CD4-positive, alpha-beta T cell (primary cell): ENCODE results near the gene SEC31B. TPM values are rescaled to one million over a fixed set of nuclear protein-coding genes. Genes with fewer than 3 reads are reported as not detected.

Experiments used
- ATAC-seq: fragments of 200-7000 bp; cut with Tn5 transposase; one replicate; pipeline ENCODE4 v1.10.0; 2022; ENCODE audit warnings: mild to moderate bottlenecking; ENCODE audit not compliant: poor library complexity
- CTCF ChIA-PET: fragments of 350-600 bp; sonication (Branson Sonifier 250); formaldehyde crosslinking; loops from one replicate; lab custom pipeline; 2021; ENCODE audit warnings: antibody characterized with exemption, inconsistent platforms; lab: Charles Lee
- POLR2A ChIA-PET: fragments of 350-600 bp; sonication (Branson Sonifier 250); formaldehyde crosslinking; loops from one replicate; lab custom pipeline; 2021; ENCODE audit warnings: antibody characterized with exemption, inconsistent platforms; lab: Charles Lee
- DNase-seq, 14 experiments: peaks; one replicate each; pipeline ENCODE4 v3.0.0-alpha.2; 2013 to 2020; ENCODE audit warnings: mixed read lengths in 2 of 14
- H3K27ac ChIP-seq, 2 donors: one replicate each; pipeline versions ENCODE4 v1.5.1 to v1.7.0; 2013; ENCODE audit warnings: low read length in 2 of 2, low read depth in 1 of 2, mild to moderate bottlenecking in 1 of 2
- H3K27me3 ChIP-seq, 2 experiments: 1 replicate in 1 of 2; 2 replicates in 1 of 2; pipeline versions ENCODE4 v1.6.1 to v1.7.0; 2013; ENCODE audit warnings: low read length in 2 of 2, control low read depth in 1 of 2, mild to moderate bottlenecking in 1 of 2, moderate library complexity in 1 of 2; ENCODE audit not compliant: insufficient read depth in 2 of 2, control insufficient read depth in 1 of 2
- H3K36me3 ChIP-seq: one replicate; pipeline ENCODE4 v1.6.1; 2013; ENCODE audit warnings: low read length, control low read depth; ENCODE audit not compliant: insufficient read depth
- H3K4me1 ChIP-seq: one replicate; pipeline ENCODE4 v1.6.1; 2013; ENCODE audit warnings: low read length, control low read depth; ENCODE audit not compliant: insufficient read depth
- H3K4me3 ChIP-seq: one replicate; pipeline ENCODE4 v1.5.1; 2013; ENCODE audit warnings: mild to moderate bottlenecking, low read length, moderate library complexity
- H3K9me3 ChIP-seq, 2 experiments: 1 replicate in 1 of 2; 2 replicates in 1 of 2; pipeline versions ENCODE4 v1.6.1 to v1.7.0; 2013; ENCODE audit warnings: low read length in 2 of 2, mild to moderate bottlenecking in 2 of 2, control low read depth in 1 of 2, moderate library complexity in 1 of 2; ENCODE audit not compliant: control insufficient read depth in 1 of 2, insufficient read depth in 1 of 2
- H3K27ac Mint-ChIP-seq: one replicate; pipeline ENCODE4 v1.8.0; 2020; ENCODE audit warnings: mixed read lengths
- H3K27me3 Mint-ChIP-seq: one replicate; pipeline ENCODE4 v1.8.0; 2021; ENCODE audit warnings: mixed read lengths
- H3K36me3 Mint-ChIP-seq: one replicate; pipeline ENCODE4 v1.8.0; 2021; ENCODE audit warnings: low read depth, mixed read lengths
- H3K4me1 Mint-ChIP-seq: one replicate; pipeline ENCODE4 v1.8.0; 2021; ENCODE audit warnings: low read depth, mixed read lengths
- H3K4me3 Mint-ChIP-seq: one replicate; pipeline ENCODE4 v1.8.0; 2020; ENCODE audit warnings: mild to moderate bottlenecking, mixed read lengths
- H3K9me3 Mint-ChIP-seq: one replicate; pipeline ENCODE4 v1.8.0; 2020; ENCODE audit warnings: mixed read lengths
- CTCF ChIP-seq: fragments of 200-600 bp; IDR thresholded peaks from one replicate; pipeline ENCODE4 v1.8.0; 2022; ENCODE audit warnings: antibody characterized with exemption, mild to moderate bottlenecking
- intact Hi-C, 2 experiments: fragments of 100-400 bp; cut with DNase I in 1 of 2; cut with micrococcal nuclease in 1 of 2; formaldehyde crosslinking; loops; one replicate each; pipeline versions ENCODE4 v1.15.1 to v1.9.0; 2023 to 2025; cut with DNase I, micrococcal nuclease
- total RNA-seq, 174 experiments: library from RNA in 2 of 174; stranded (reverse) in 2 of 174; gene quantifications; one replicate each; pipeline ENCODE4 v1.2.3 and lab custom pipeline; 2021 to 2026

SEC31B gene
- total RNA-seq, 2 experiments from 2014 or later: 49.2 to 52.1 TPM

GRCh38 chr10:100447663-100448062 is 72.0 kb downstream of the SEC31B start:
- Histone ChIP-seq H3K9me3 (no peaks in the 10 kb centered on the region), H3K27ac (no peak overlapping the region), H3K36me3 (no peaks in the 10 kb centered on the region), H3K4me1 (no peaks in the 10 kb centered on the region), H3K27me3 (peaks cover 0 to 3% of the 10 kb centered on the region in 2 experiments), H3K4me3 (no peak overlapping the region)
- no peaks in the 10 kb centered on the region for H3K9me3 Mint-ChIP-seq
- no peaks in the 10 kb centered on the region for H3K36me3 Mint-ChIP-seq
- DNase-seq (no peak), ATAC-seq (no peak)
- ChIA-PET POLR2A (no interaction called here), CTCF (no interaction called here)
- no peak overlapping the region for H3K4me3 Mint-ChIP-seq
- peaks cover 19% of the 10 kb centered on the region for H3K27me3 Mint-ChIP-seq
- H3K27ac Mint-ChIP-seq: no peak overlapping the region
- TF ChIP-seq CTCF: no peak
- H3K4me1 Mint-ChIP-seq: no peaks in the 10 kb centered on the region
- intact Hi-C loops: no loop called here

- Histone ChIP-seq H3K4me3 (no peak overlapping the region), H3K36me3 (no peaks in the 10 kb centered on the region), H3K9me3 (no peaks in the 10 kb centered on the region), H3K27me3 (no peaks in the 10 kb centered on the region), H3K4me1 (no peaks in the 10 kb centered on the region), H3K27ac (no peak overlapping the region)
- POLR2A ChIA-PET: interaction anchor here (1.2 kb wide), 1 partner anchor 78 kb away, joined by 4 read pairs; no protein-coding TSS in a partner anchor
- ATAC-seq: no peak
- DNase-seq: no peak
- Mint-ChIP-seq H3K27me3 (peaks cover 8% of the 10 kb centered on the region), H3K4me1 (no peaks in the 10 kb centered on the region), H3K9me3 (no peaks in the 10 kb centered on the region), H3K27ac (no peak overlapping the region), H3K36me3 (no peaks in the 10 kb centered on the region), H3K4me3 (no peak overlapping the region)
- CTCF ChIA-PET: interaction anchor here (0.9 to 1.6 kb wide), 2 partner anchors 23 to 72 kb away, joined by 3 read pairs; no protein-coding TSS in a partner anchor
- TF ChIP-seq CTCF: no peak
- intact Hi-C loops: no loop called here
Measured at GRCh38 chr10:100446130-100446761, 73.4 kb downstream of the SEC31B start.

DNA sequence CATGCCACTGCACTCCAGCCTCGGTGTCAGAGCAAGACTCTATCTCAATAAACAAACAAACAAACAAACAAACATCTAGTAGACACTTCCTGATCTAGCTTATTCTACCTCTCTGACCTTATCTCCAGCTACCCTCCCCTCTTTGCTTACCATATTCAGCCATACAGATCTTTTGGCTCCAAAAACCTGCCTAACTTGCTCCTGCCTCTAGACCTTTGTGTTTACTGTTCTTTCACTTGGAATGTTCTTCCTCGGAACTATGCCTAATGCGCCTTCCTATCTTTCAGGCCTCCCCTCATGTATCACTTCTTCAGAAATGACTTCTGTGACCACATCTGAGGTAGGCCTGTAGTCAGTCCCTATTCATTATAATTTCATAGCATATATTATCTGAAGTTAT is 77.1 kb downstream of the SEC31B start:
- no peaks in the 10 kb centered on the region for H3K9me3 ChIP-seq
- H3K9me3 Mint-ChIP-seq: no peaks in the 10 kb centered on the region
- no peak overlapping the region for H3K4me3 Mint-ChIP-seq
- intact Hi-C loops: no loop called here
- H3K36me3 ChIP-seq: no peaks in the 10 kb centered on the region
- no peaks in the 10 kb centered on the region for H3K27me3 ChIP-seq
- H3K27ac ChIP-seq: no peak overlapping the region
- no peaks in the 10 kb centered on the region for H3K27me3 Mint-ChIP-seq
- no peaks in the 10 kb centered on the region for H3K4me1 Mint-ChIP-seq
- H3K27ac Mint-ChIP-seq: no peak overlapping the region
- POLR2A ChIA-PET: no interaction called here
- no peaks in the 10 kb centered on the region for H3K4me1 ChIP-seq
- H3K36me3 Mint-ChIP-seq: no peaks in the 10 kb centered on the region
- CTCF ChIA-PET: no interaction called here
- no peak overlapping the region for H3K4me3 ChIP-seq
- no peak for ATAC-seq
- no peak for DNase-seq
- TF ChIP-seq CTCF: no peak
